ENCODE results near the gene TGM2.

Gene TGM2

GRCh38 chr20:38175304-38176180 is 10.5 kb upstream of the TGM2 start:
- Histone ChIP-seq H3K9ac (ENCODE audit: insufficient read length) (no peak overlapping the region), H3K27ac (no peak overlapping the region), H3K36me3 (ENCODE audit: insufficient read depth, low read length) (no peaks in the 10 kb centered on the region), H3K9me3 (ENCODE audit: low read depth, low read length) (no peaks in the 10 kb centered on the region), H3K4me3 (no peak overlapping the region)
- TF ChIP-seq EZH2 (IDR thresholded peaks at IDR 0.05) (no peak), FOXP2 (optimal IDR thresholded peaks at IDR 0.05; ENCODE audit: control extremely low read depth, extremely low read length, insufficient read depth) (no peak), POLR2AphosphoS5 (IDR thresholded peaks at IDR 0.05; ENCODE audit: borderline replicate concordance, low read depth, low read length) (no peak)
- DNase-seq (ENCODE audit: low read depth, low spot score): no peak

GRCh38 chr20:38173237-38174156 is 8.4 kb upstream of the TGM2 start:
- H3K9ac ChIP-seq (ENCODE audit: insufficient read length): no peak overlapping the region
- no peak for TF ChIP-seq EZH2 (IDR thresholded peaks at IDR 0.05)
- TF ChIP-seq POLR2AphosphoS5 (IDR thresholded peaks at IDR 0.05; ENCODE audit: borderline replicate concordance, low read depth, low read length): no peak
- no peak for TF ChIP-seq FOXP2 (optimal IDR thresholded peaks at IDR 0.05; ENCODE audit: control extremely low read depth, extremely low read length, insufficient read depth)
- H3K36me3 ChIP-seq (ENCODE audit: insufficient read depth, low read length): no peaks in the 10 kb centered on the region
- no peak overlapping the region for H3K27ac ChIP-seq
- no peak overlapping the region for H3K4me3 ChIP-seq
- no peak for DNase-seq (ENCODE audit: low read depth, low spot score)
- no peaks in the 10 kb centered on the region for H3K9me3 ChIP-seq (ENCODE audit: low read depth, low read length)

DNA sequence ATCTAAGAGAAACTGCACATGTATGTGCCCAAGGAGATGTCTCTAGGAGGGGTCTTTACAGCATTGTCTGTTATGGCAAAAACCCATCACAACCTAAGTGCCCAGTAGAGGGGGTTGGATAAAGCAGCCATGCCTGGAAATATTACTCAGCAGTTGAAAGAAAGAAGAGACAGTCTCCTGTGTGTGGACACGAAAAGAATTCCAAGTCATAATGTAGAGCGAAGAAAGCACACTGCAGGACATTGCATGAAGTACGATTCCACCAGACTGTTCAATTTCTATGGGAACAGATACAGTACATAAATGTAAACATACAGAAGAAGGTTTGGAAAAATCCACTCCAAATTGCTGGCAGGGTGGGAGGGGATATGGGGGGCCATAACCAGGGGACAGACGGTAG is 7.3 kb upstream of the TGM2 start:
- Histone ChIP-seq H3K9ac (ENCODE audit: insufficient read length) (no peak overlapping the region), H3K36me3 (ENCODE audit: insufficient read depth, low read length) (no peaks in the 10 kb centered on the region), H3K9me3 (ENCODE audit: low read depth, low read length) (no peaks in the 10 kb centered on the region), H3K27ac (no peak overlapping the region), H3K4me3 (no peak overlapping the region)
- TF ChIP-seq FOXP2 (optimal IDR thresholded peaks at IDR 0.05; ENCODE audit: control extremely low read depth, extremely low read length, insufficient read depth): no peak
- no peak for TF ChIP-seq POLR2AphosphoS5 (IDR thresholded peaks at IDR 0.05; ENCODE audit: borderline replicate concordance, low read depth, low read length)
- TF ChIP-seq EZH2 (IDR thresholded peaks at IDR 0.05): no peak
- no peak for DNase-seq (ENCODE audit: low read depth, low spot score)

GRCh38 chr20:38171675-38172043 is 6.6 kb upstream of the TGM2 start:
- no peak for DNase-seq (ENCODE audit: low read depth, low spot score)
- Histone ChIP-seq H3K9me3 (ENCODE audit: low read depth, low read length) (no peaks in the 10 kb centered on the region), H3K36me3 (ENCODE audit: insufficient read depth, low read length) (no peaks in the 10 kb centered on the region), H3K4me3 (no peak overlapping the region), H3K27ac (no peak overlapping the region), H3K9ac (ENCODE audit: insufficient read length) (no peak overlapping the region)
- no peak for TF ChIP-seq POLR2AphosphoS5 (IDR thresholded peaks at IDR 0.05; ENCODE audit: borderline replicate concordance, low read depth, low read length)
- TF ChIP-seq EZH2 (IDR thresholded peaks at IDR 0.05): no peak
- no peak for TF ChIP-seq FOXP2 (optimal IDR thresholded peaks at IDR 0.05; ENCODE audit: control extremely low read depth, extremely low read length, insufficient read depth)

- DNase-seq (ENCODE audit: low read depth, low spot score): no peak
- no peak overlapping the region for H3K9ac ChIP-seq (ENCODE audit: insufficient read length)
- no peaks in the 10 kb centered on the region for H3K36me3 ChIP-seq (ENCODE audit: insufficient read depth, low read length)
- no peak for TF ChIP-seq POLR2AphosphoS5 (IDR thresholded peaks at IDR 0.05; ENCODE audit: borderline replicate concordance, low read depth, low read length)
- no peak for TF ChIP-seq EZH2 (IDR thresholded peaks at IDR 0.05)
- TF ChIP-seq FOXP2 (optimal IDR thresholded peaks at IDR 0.05; ENCODE audit: control extremely low read depth, extremely low read length, insufficient read depth): no peak
- no peak overlapping the region for H3K27ac ChIP-seq
- H3K4me3 ChIP-seq: no peak overlapping the region
- no peaks in the 10 kb centered on the region for H3K9me3 ChIP-seq (ENCODE audit: low read depth, low read length)
These were observed 6.0 kb upstream of the TGM2 start for GRCh38 chr20:38170826-38171674.

GRCh38 chr20:38170219-38170825 is 5.3 kb upstream of the TGM2 start:
- Histone ChIP-seq H3K36me3 (ENCODE audit: insufficient read depth, low read length) (no peaks in the 10 kb centered on the region), H3K4me3 (no peak overlapping the region), H3K9me3 (ENCODE audit: low read depth, low read length) (no peaks in the 10 kb centered on the region), H3K27ac (no peak overlapping the region), H3K9ac (ENCODE audit: insufficient read length) (no peak overlapping the region)
- no peak for DNase-seq (ENCODE audit: low read depth, low spot score)
- no peak for TF ChIP-seq FOXP2 (optimal IDR thresholded peaks at IDR 0.05; ENCODE audit: control extremely low read depth, extremely low read length, insufficient read depth)
- TF ChIP-seq POLR2AphosphoS5 (IDR thresholded peaks at IDR 0.05; ENCODE audit: borderline replicate concordance, low read depth, low read length): no peak
- no peak for TF ChIP-seq EZH2 (IDR thresholded peaks at IDR 0.05)

DNA sequence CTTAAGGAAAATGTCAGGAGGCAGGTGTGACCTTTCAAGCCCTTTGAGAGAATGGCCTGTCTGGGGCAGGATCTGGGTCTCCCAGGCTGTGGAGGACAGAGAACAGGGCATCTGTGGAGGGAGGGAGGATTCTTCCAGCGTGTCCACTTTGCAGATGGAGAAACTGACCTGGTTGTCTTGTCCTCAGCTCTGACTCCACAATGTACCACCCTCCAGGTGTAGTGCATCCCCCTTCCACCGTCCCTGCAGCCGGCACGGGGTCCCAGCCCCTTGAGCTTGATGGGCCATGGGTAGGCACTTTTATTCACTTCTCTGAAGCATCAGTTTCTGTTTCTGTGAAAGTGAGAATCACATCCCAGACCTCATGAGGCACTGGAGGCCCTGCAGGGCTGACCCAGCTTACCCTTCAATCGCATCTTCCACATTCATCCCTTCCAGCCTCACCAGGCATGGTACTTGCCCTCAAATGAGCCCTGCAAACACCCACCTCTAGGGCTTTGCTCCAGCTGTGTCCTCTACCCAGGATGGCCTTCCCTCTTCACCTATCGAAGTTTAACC is 4.6 kb upstream of the TGM2 start:
- no peak overlapping the region for H3K27ac ChIP-seq
- H3K36me3 ChIP-seq (ENCODE audit: insufficient read depth, low read length): no peaks in the 10 kb centered on the region
- H3K4me3 ChIP-seq: no peak overlapping the region
- TF ChIP-seq POLR2AphosphoS5 (IDR thresholded peaks at IDR 0.05; ENCODE audit: borderline replicate concordance, low read depth, low read length) (no peak), EZH2 (IDR thresholded peaks at IDR 0.05) (no peak)
- H3K9me3 ChIP-seq (ENCODE audit: low read depth, low read length): no peaks in the 10 kb centered on the region
- no peak overlapping the region for H3K9ac ChIP-seq (ENCODE audit: insufficient read length)
- no peak for DNase-seq (ENCODE audit: low read depth, low spot score)
